Stimulated activated CD4-positive, alpha-beta T cell treated with anti-CD3 and anti-CD28 coated beads, Interleukin-4, amount 100 ng/mL, for 4 hours (primary cell): Measurements from ENCODE around the gene LUC7L2.
"Not testable (repeated sequence)": the region's sequence is repeated elsewhere in the genome, so short reads cannot be mapped to it uniquely, and the experiment has no call there.

Source experiments
- DNase-seq, 2 experiments: peaks; one replicate each; pipeline ENCODE4 v3.0.0-alpha.2; 2020

LUC7L2 gene

GRCh38 chr7:139403601-139404000, 43.9 kb downstream of the LUC7L2 start:
- DNase-seq = no peak

- no peak for DNase-seq
Measured at GRCh38 chr7:139407555-139407954, 47.9 kb downstream of the LUC7L2 start.

- not testable (repeated sequence) for DNase-seq
Measured at GRCh38 chr7:139414743-139415402, 55.2 kb downstream of the LUC7L2 start.

- DNase-seq = no peak
Measured at GRCh38 chr7:139416405-139416804, 56.7 kb downstream of the LUC7L2 start.

GRCh38 chr7:139417478-139417877, 57.8 kb downstream of the LUC7L2 start:
- DNase-seq = no peak

- no peak for DNase-seq
Measured at GRCh38 chr7:139421123-139421522, 61.4 kb downstream of the LUC7L2 start.

GRCh38 chr7:139422126-139422525, 62.4 kb downstream of the LUC7L2 start:
- DNase-seq = no peak

- no peak for DNase-seq
Measured at GRCh38 chr7:139423091-139423490, 63.4 kb downstream of the LUC7L2 start.

GRCh38 chr7:139424004-139424403, 64.3 kb downstream of the LUC7L2 start:
- no peak for DNase-seq

GRCh38 chr7:139425701-139426100, 66.0 kb downstream of the LUC7L2 start:
- DNase-seq = not testable (repeated sequence)

- DNase-seq = no peak
Measured at GRCh38 chr7:139426258-139427028, 66.7 kb downstream of the LUC7L2 start.

GRCh38 chr7:139427029-139427420, 67.3 kb downstream of the LUC7L2 start:
- DNase-seq = no peak

- no peak for DNase-seq
Measured at GRCh38 chr7:139427788-139428187, 68.1 kb downstream of the LUC7L2 start.

GRCh38 chr7:139429735-139430134, 70.0 kb downstream of the LUC7L2 start:
- not testable (repeated sequence) for DNase-seq

GRCh38 chr7:139430443-139430842, 70.7 kb downstream of the LUC7L2 start:
- DNase-seq = no peak

- DNase-seq = no peak
Measured at GRCh38 chr7:139431010-139431409, 71.3 kb downstream of the LUC7L2 start.

- no peak for DNase-seq
Measured at GRCh38 chr7:139431459-139431858, 71.8 kb downstream of the LUC7L2 start.

- DNase-seq = no peak
Measured at GRCh38 chr7:139436806-139437205, 77.1 kb downstream of the LUC7L2 start.

GRCh38 chr7:139439375-139439774, 79.7 kb downstream of the LUC7L2 start:
- no peak for DNase-seq

- DNase-seq = no peak
Measured at GRCh38 chr7:139441961-139442360, 82.3 kb downstream of the LUC7L2 start.

- no peak for DNase-seq
Measured at GRCh38 chr7:139446051-139446890, 86.6 kb downstream of the LUC7L2 start.

- no peak for DNase-seq
Measured at GRCh38 chr7:139450851-139451250, 91.2 kb downstream of the LUC7L2 start.

GRCh38 chr7:139451638-139452037, 91.9 kb downstream of the LUC7L2 start:
- DNase-seq = no peak
